Stimulated activated naive B cell treated with anti-CD40 and anti-IgM and Interleukin-4, amounts not matched to agents 10 μg/mL and 1 μg/mL and 100 μg/mL, for 72 hours (primary cell): ENCODE data around the gene CDC5L.

Source experiments
- ATAC-seq, 2 donors: fragments of 150-1000 bp; cut with Tn5 transposase; replicated peaks; 2 replicates each; pipeline ENCODE4 v1.10.0; 2021; ENCODE audit warnings: moderate library complexity in 1 of 2
- DNase-seq: peaks from one replicate; pipeline ENCODE4 v3.0.0; 2021
- H3K27ac Mint-ChIP-seq: one replicate; pipeline ENCODE4 v1.8.0; 2022; ENCODE audit warnings: mild to moderate bottlenecking, mixed read lengths
- H3K27me3 Mint-ChIP-seq, 2 donors: one replicate each; pipeline ENCODE4 v1.8.0; 2022; ENCODE audit warnings: mixed read lengths in 2 of 2
- H3K36me3 Mint-ChIP-seq, 2 donors: one replicate each; pipeline ENCODE4 v1.8.0; 2022; ENCODE audit warnings: mixed read lengths in 2 of 2, mild to moderate bottlenecking in 1 of 2
- H3K4me1 Mint-ChIP-seq, 2 donors: one replicate each; pipeline ENCODE4 v1.8.0; 2022; ENCODE audit warnings: mixed read lengths in 2 of 2, mild to moderate bottlenecking in 1 of 2
- H3K4me3 Mint-ChIP-seq, 2 donors: one replicate each; pipeline ENCODE4 v1.8.0; 2022; ENCODE audit warnings: mild to moderate bottlenecking in 2 of 2, mixed read lengths in 2 of 2, moderate library complexity in 1 of 2
- H3K9me3 Mint-ChIP-seq, 2 donors: one replicate each; pipeline ENCODE4 v1.8.0; 2022; ENCODE audit warnings: mixed read lengths in 2 of 2, mild to moderate bottlenecking in 1 of 2

Gene CDC5L

GRCh38 chr6:44489910-44490604, 102.6 kb downstream of the CDC5L start:
- no peak for DNase-seq
- no peak overlapping the region for H3K27ac Mint-ChIP-seq
- ATAC-seq, result no peak
- H3K27me3 Mint-ChIP-seq, result peaks cover 7 to 16% of the 10 kb centered on the region in 2 donors
- no peaks in the 10 kb centered on the region for H3K4me1 Mint-ChIP-seq
- H3K9me3 Mint-ChIP-seq, result no peaks in the 10 kb centered on the region
- H3K4me3 Mint-ChIP-seq, result no peak overlapping the region
- H3K36me3 Mint-ChIP-seq, result no peaks in the 10 kb centered on the region

GRCh38 chr6:44493132-44493531, 105.6 kb downstream of the CDC5L start:
- no peak overlapping the region for H3K4me3 Mint-ChIP-seq
- H3K27me3 Mint-ChIP-seq, result peaks cover 6 to 9% of the 10 kb centered on the region in 2 donors
- no peaks in the 10 kb centered on the region for H3K36me3 Mint-ChIP-seq
- ATAC-seq, result no peak
- H3K9me3 Mint-ChIP-seq, result no peaks in the 10 kb centered on the region
- no peak for DNase-seq
- H3K27ac Mint-ChIP-seq, result no peak overlapping the region
- no peaks in the 10 kb centered on the region for H3K4me1 Mint-ChIP-seq

GRCh38 chr6:44493593-44493992, 106.1 kb downstream of the CDC5L start:
- Mint-ChIP-seq H3K36me3 (no peaks in the 10 kb centered on the region), H3K4me1 (no peaks in the 10 kb centered on the region), H3K4me3 (no peak overlapping the region), H3K27me3 (peaks cover 2 to 9% of the 10 kb centered on the region in 2 donors), H3K27ac (no peak overlapping the region), H3K9me3 (no peaks in the 10 kb centered on the region)
- DNase-seq, result no peak
- ATAC-seq, result no peak

- ATAC-seq (no peak), DNase-seq (no peak)
- Mint-ChIP-seq H3K36me3 (no peaks in the 10 kb centered on the region), H3K9me3 (no peaks in the 10 kb centered on the region), H3K4me3 (no peak overlapping the region), H3K27ac (no peak overlapping the region), H3K27me3 (peaks cover 0 to 9% of the 10 kb centered on the region in 2 donors), H3K4me1 (no peaks in the 10 kb centered on the region)
These were observed 106.5 kb downstream of the CDC5L start for GRCh38 chr6:44494011-44494501.

- no peak for DNase-seq
- H3K4me1 Mint-ChIP-seq, result no peaks in the 10 kb centered on the region
- H3K36me3 Mint-ChIP-seq, result no peaks in the 10 kb centered on the region
- H3K27ac Mint-ChIP-seq, result no peak overlapping the region
- peaks cover 0 to 9% of the 10 kb centered on the region in 2 donors for H3K27me3 Mint-ChIP-seq
- no peak overlapping the region for H3K4me3 Mint-ChIP-seq
- ATAC-seq, result no peak
- peaks cover 0 to 2% of the 10 kb centered on the region in 2 donors for H3K9me3 Mint-ChIP-seq
These were observed 107.8 kb downstream of the CDC5L start for GRCh38 chr6:44495036-44495901.

- Mint-ChIP-seq H3K36me3 (no peaks in the 10 kb centered on the region), H3K4me1 (no peaks in the 10 kb centered on the region), H3K9me3 (peaks cover 0 to 2% of the 10 kb centered on the region in 2 donors), H3K27ac (no peak overlapping the region), H3K27me3 (peaks cover 0 to 9% of the 10 kb centered on the region in 2 donors), H3K4me3 (no peak overlapping the region)
- no peak for DNase-seq
- no peak for ATAC-seq
These were observed 109.3 kb downstream of the CDC5L start for GRCh38 chr6:44496665-44497369.

GRCh38 chr6:44497807-44498206, 110.3 kb downstream of the CDC5L start:
- Mint-ChIP-seq H3K4me1 (no peaks in the 10 kb centered on the region), H3K4me3 (no peak overlapping the region), H3K27ac (no peak overlapping the region), H3K27me3 (peaks cover 2 to 11% of the 10 kb centered on the region in 2 donors), H3K9me3 (peaks cover 0 to 2% of the 10 kb centered on the region in 2 donors), H3K36me3 (no peaks in the 10 kb centered on the region)
- ATAC-seq (no peak), DNase-seq (no peak)

GRCh38 chr6:44498436-44498835, 110.9 kb downstream of the CDC5L start:
- no peak overlapping the region for H3K27ac Mint-ChIP-seq
- H3K4me1 Mint-ChIP-seq, result no peaks in the 10 kb centered on the region
- H3K27me3 Mint-ChIP-seq, result peaks cover 8 to 13% of the 10 kb centered on the region in 2 donors
- H3K9me3 Mint-ChIP-seq, result peaks cover 0 to 2% of the 10 kb centered on the region in 2 donors
- DNase-seq (no peak), ATAC-seq (no peak)
- H3K4me3 Mint-ChIP-seq, result no peak overlapping the region
- H3K36me3 Mint-ChIP-seq, result no peaks in the 10 kb centered on the region

- no peak for ATAC-seq
- Mint-ChIP-seq H3K36me3 (no peaks in the 10 kb centered on the region), H3K27me3 (peaks cover 8 to 12% of the 10 kb centered on the region in 2 donors), H3K9me3 (peaks cover 0 to 2% of the 10 kb centered on the region in 2 donors), H3K4me1 (no peaks in the 10 kb centered on the region), H3K27ac (no peak overlapping the region), H3K4me3 (no peak overlapping the region)
- no peak for DNase-seq
These were observed 112.1 kb downstream of the CDC5L start for GRCh38 chr6:44499609-44500008.
